ENCODE measurements around the gene DIP2B.

- TF ChIP-seq SMC3 (conservative IDR thresholded peaks at IDR 0.05; ENCODE audit: poor library complexity): no peak
- TF ChIP-seq MXI1 (conservative IDR thresholded peaks at IDR 0.05; ENCODE audit: poor library complexity, severe bottlenecking): no peak
- no peak for TF ChIP-seq TAF1 (IDR thresholded peaks at IDR 0.05; ENCODE audit: low read depth)
- TF ChIP-seq CTCF (IDR thresholded peaks at IDR 0.05; ENCODE audit: poor library complexity, severe bottlenecking): no peak
- TF ChIP-seq POLR2AphosphoS5 (IDR thresholded peaks at IDR 0.05): no peak
- TF ChIP-seq EP300 (conservative IDR thresholded peaks at IDR 0.05; ENCODE audit: poor library complexity, severe bottlenecking): no peak
- TF ChIP-seq EZH2 (IDR thresholded peaks at IDR 0.05; ENCODE audit: borderline replicate concordance, insufficient read depth, low read length, poor library complexity, severe bottlenecking): no peak
Observed at GRCh38 chr12:50579757-50580267, 75.0 kb downstream of the DIP2B start.

Measured in neural cell (in vitro differentiated cells).